Measurements from ENCODE around the gene GEMIN8.

- TF ChIP-seq CTCF (IDR thresholded peaks at IDR 0.05) (no peak), POLR2A (IDR thresholded peaks at IDR 0.05) (no peak)
Measured at GRCh38 chrX:14073071-14073470, 43.4 kb upstream of the GEMIN8 start.

All from body of pancreas (tissue), 4 donors.